GM21515 (cell line): Measurements from ENCODE around the gene RECQL5.

Source experiments
- ATAC-seq: cut with Tn5 transposase; IDR thresholded peaks from one replicate; pipeline ENCODE4 v1.9.1; 2021; ENCODE audit not compliant: unreplicated experiment

The RECQL5 gene

GRCh38 chr17:75666959-75667790 is at the start of gene RECQL5, which contains the start of gene SAP30BP:
TSS of gene RECQL5 (minus strand) at chr17:75667154. CDS start at chr17:75666557, 597 bp downstream.
TSS of gene SAP30BP (plus strand) at chr17:75667338. CDS start at chr17:75667373, 35 bp downstream.
- peak; percentile 71 for ATAC-seq

DNA sequence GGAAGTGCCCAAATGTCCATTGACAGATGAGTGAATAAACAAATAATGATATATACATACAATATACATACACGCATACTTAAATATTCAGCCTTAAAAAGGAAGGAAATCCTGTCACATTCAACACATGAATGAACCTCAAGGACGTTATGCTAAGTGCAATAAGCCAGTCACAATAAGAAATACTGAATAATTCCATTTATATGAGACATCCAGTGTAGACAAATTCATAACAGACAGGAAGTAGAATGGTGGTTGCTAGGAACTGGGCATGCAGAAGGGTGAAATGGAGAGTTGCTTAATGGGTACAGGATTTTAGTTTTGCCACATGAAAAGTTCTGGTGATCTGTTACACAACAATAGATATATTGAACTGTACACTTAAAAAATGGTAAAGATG is 45.5 kb upstream of the RECQL5 start:
- ATAC-seq = no peak

DNA sequence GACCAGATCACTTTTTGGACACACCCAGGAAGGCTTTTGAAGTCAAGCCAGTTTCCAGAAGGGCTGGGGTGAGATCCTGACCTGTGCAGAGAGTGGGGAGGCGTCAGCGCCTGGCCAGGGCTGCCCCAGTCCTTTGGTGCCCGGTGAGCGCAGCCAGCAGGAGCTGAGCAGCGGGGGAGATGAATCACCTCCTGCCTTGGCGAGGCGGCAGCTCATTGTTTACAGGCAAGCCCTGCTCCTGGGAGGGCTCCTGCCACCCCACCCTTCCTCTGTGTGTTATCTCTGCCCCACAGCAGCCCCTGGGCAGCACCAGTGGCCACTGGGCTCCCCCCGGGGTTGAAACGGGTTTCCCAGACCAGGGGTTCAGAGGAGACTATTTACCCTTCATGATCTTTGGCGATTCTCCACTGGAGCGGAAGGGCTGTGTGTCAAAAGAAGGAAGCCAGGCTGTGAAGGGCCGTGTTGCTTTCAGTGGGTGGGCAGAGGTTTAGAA is 40.2 kb upstream of the RECQL5 start:
- no peak for ATAC-seq

GRCh38 chr17:75706042-75706728 is 39.2 kb upstream of the RECQL5 start:
- ATAC-seq = no peak

DNA sequence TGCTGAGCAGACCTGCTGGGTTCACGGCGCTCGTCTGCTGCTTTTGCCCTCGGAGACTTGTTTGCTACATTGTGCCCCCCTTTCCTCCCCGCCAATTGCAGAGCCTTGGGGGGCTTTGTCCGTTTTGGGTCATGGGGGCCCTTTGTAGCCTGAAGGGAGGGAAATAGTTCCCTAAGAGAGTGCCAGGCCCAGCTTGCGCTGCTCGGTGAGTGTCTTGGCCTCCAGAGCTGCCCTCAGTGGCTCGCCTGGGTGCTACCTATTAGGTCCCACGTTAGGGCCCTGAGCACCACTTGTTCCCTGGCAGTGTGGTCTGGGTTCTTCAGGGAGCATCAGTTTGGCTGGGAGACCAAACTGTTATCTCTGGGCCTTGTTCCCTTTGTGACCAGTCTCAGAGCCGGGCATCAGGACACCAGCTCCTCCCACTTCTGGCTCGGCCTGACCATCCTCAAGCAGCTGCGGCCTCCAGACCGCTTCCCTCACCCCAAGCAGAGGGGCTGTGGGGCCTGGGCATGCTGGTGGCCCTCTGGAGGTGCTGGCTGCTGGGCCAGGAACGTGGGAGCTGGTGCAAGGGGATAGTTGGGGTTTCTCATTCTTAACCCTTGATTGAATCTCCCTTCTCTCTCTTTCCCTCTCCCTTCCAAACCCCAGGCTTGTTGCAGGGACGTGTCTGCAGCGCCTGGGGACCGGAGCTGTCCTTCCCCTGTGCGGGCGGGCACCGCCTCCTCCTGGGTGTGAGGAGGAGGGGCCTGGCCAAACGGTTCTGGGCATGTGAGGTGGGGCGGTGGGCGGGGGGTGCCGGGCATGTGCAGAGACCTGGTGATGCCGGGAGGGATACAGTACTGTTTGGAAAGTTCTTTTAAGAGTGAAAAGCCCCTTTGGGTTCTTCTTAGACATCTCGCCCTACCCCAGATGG is 38.3 kb upstream of the RECQL5 start:
- no peak for ATAC-seq

DNA sequence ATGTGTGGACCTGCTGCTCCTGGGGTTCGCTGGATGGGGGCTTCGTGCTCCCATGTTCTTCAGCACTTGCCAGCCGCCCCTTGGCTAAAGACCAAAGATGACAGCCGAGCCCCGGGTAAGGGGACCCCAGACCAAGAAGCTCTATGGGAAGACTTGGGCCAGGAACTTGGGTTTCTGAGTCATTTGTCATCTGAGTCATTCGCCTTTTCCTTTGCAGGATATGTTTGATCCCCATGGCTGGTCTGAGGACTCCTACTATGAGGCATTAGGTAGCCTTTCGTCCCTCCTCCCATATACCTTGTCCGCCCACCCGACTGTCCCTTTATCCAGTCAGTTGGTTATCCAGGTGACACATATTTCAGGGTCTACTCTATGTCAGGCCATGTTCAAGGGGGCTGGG is 36.6 kb upstream of the RECQL5 start:
- ATAC-seq = no peak

DNA sequence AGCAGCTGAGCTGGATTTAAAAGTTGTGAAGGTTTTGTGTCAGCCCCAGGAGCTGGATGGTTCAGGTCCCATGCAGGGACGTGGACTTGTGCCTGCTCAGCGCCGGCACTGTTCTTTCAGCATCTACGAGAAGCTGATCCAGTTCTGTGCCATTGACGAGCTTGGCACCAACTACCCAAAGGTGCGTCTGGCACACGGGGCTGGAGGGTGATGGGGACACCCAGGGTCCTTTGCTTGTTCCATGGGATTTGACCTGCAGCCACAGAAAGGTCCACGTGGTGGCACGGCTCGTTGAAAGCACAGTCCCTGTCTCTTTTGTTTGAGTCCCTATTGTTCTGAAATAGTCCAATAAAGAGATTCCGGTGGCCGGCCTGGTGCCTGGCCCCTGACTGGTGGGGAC is 36.2 kb upstream of the RECQL5 start:
- no peak for ATAC-seq

- ATAC-seq = no peak
Measured at GRCh38 chr17:75701288-75701687, 34.3 kb upstream of the RECQL5 start.

DNA sequence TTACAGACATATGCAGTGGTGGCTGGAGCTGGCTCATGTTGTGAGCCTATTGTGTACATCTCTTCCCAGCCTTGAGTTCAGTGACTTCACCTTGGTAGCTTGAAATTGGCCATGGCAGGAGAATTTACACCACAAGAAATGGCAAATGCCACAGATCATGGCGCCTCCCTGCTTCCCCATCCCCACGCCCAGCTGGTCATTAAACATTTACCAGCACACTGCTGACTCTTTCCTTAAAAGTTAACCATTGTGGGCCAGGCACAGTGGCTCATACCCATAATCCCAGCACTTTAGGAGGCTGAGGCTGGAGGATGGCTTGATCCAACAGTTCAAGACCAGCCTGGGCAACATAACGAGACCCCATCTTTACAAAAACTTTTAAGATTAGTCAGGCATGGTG is 31.7 kb upstream of the RECQL5 start:
- ATAC-seq = no peak

GRCh38 chr17:75697651-75698291 is 30.8 kb upstream of the RECQL5 start:
- ATAC-seq = no peak

DNA sequence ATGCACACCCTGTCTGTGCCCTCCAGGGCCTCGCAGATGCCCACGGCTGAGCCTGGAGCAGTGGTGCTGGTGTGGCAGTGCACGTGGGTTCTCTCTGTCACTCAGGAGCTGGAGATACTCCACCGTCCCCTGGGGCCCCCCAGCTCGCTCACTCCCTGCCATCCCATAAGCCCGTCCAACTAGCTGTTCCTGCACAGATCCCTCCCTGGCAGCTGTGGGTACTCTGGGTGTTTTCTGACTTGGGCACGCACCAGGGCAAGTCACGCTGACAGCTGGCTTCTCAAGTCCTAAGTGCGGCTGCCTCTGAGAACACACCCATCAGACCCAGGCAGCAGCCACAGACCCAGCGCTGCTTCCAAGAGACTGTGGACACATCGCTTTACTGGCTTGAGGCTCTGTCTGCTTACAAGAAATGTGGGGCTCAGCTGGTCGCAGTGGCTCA is 28.9 kb upstream of the RECQL5 start:
- no peak for ATAC-seq

- no peak for ATAC-seq
Measured at GRCh38 chr17:75695141-75695829, 28.3 kb upstream of the RECQL5 start.

DNA sequence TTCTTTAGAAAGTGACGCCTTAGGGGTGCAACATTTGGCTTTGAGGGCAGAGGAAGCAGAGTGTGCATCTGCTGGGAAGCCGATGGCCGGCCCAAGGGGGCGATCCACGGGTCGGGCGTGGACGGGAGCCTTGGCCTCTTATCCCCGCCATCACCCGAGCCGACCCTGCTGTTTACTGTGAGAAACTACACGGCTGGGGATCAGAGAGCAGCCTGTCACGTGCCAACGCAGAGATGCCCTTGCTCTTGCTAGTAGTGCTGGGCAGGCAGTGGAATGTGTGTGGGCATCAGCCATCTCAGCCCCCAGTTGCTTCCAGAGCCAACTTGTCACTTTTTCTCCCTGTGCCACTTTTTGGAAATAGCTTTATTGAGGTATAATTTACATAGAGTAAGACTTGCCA is 27.6 kb upstream of the RECQL5 start:
- no peak for ATAC-seq

- no peak for ATAC-seq
Measured at GRCh38 chr17:75693500-75694481, 26.8 kb upstream of the RECQL5 start.

DNA sequence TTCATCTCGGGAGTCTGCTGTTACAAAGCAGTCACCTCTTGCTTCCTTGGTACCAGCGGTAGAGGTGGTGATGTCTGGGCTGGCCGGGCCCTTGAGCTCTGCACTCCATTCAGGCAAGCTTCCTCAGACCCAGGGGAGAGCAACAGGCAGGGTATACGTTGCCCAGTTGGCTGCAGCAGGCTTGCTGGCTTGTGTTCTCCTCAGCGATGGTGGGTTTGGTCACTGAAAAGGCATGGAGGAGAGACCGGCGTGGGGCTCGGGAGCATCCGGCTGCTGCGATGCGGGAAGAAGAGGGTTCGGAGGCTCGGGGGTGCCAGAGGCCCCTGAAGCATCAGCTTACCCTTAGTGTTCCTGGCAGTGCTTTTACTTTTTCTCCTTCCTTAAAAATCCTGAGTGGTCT is 26.0 kb upstream of the RECQL5 start:
- no peak for ATAC-seq

GRCh38 chr17:75691801-75692626 is 25.1 kb upstream of the RECQL5 start:
- no peak for ATAC-seq

DNA sequence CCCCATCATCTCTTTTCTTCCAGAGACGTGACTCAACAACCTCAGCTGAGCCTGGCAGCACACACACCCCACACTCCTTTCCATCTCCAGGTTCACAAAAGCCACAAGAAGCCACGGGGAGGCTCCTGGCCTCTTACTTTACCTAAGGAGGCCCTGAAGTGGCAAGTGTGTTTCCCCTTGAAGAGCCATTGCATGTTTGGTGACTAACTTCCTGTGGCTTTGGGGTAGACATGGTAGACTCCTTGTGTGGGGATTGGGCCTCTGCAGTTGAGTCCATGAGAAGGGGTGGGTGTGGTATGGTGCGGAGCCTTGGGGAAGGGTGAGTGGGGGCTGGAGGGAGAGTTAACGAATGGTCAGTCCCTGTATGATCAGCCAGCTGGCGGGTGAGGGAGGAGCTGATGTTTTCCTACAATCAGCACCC is 24.4 kb upstream of the RECQL5 start:
- ATAC-seq = no peak

GRCh38 chr17:75689441-75689873 is 22.5 kb upstream of the RECQL5 start:
- no peak for ATAC-seq
